K562 (cell line): ENCODE results near the gene TRDMT1. TPM values are rescaled to one million over a fixed set of nuclear protein-coding genes. Genes with fewer than 3 reads are reported as not detected.

Source experiments
- BACH1 ChIP-seq: fragments of 200-800 bp; sonication (Bioruptor generic); IDR thresholded peaks from 2 replicates; pipeline ENCODE4 v1.6.1; 2016; ENCODE audit warnings: missing genetic modification characterization, missing compliant biosample characterization
- DMBX1 ChIP-seq: fragments of 250-450 bp; sonication (Bioruptor Pico); IDR thresholded peaks from 2 replicates; pipeline ENCODE4 v1.8.0; 2022; ENCODE audit warnings: inconsistent platforms, mild to moderate bottlenecking, moderate library complexity, borderline replicate concordance
- EP400 ChIP-seq: fragments of 450-650 bp; IDR thresholded peaks from 2 replicates; pipeline ENCODE4 v1.6.1; 2017; ENCODE audit warnings: antibody characterized with exemption, mild to moderate bottlenecking, moderate library complexity
- HMGN3 ChIP-seq: IDR thresholded peaks from 2 replicates; pipeline ENCODE4 v1.6.1; 2011; ENCODE audit warnings: borderline replicate concordance, low read depth, mild to moderate bottlenecking, mixed read lengths, low read length; ENCODE audit not compliant: insufficient read length; ENCODE audit errors: extremely low read depth
- MITF ChIP-seq: IDR thresholded peaks from 2 replicates; pipeline ENCODE4 v1.6.1; 2014; ENCODE audit warnings: antibody characterized with exemption
- NFIX ChIP-seq: fragments of 250-450 bp; sonication (Bioruptor Pico); IDR thresholded peaks from 2 replicates; pipeline ENCODE4 v1.4.0; 2020; ENCODE audit warnings: low read depth, mild to moderate bottlenecking, moderate library complexity
- NFRKB ChIP-seq: fragments of 450-650 bp; IDR thresholded peaks from 2 replicates; pipeline ENCODE4 v1.6.1; 2016; ENCODE audit warnings: low read depth
- POU5F1 ChIP-seq: fragments of 150-350 bp; IDR thresholded peaks from 2 replicates; pipeline ENCODE4 v1.6.1; 2014; ENCODE audit warnings: borderline replicate concordance, low read length, low read depth, mild to moderate bottlenecking; ENCODE audit not compliant: partially characterized antibody
- RUNX1 ChIP-seq: sonication (generic); IDR thresholded peaks from 2 replicates; pipeline ENCODE4 v1.6.1; 2016; ENCODE audit warnings: antibody characterized with exemption, low read depth
- SMARCB1 ChIP-seq: IDR thresholded peaks from 2 replicates; pipeline ENCODE4 v1.6.1; 2011; ENCODE audit warnings: improper control_type of control experiment, low read depth; ENCODE audit not compliant: insufficient read length
- TAF1 ChIP-seq: IDR thresholded peaks from 2 replicates; pipeline ENCODE4 v1.6.1; 2011; ENCODE audit warnings: mild to moderate bottlenecking, low read length, moderate library complexity; ENCODE audit not compliant: insufficient read depth, control insufficient read depth, severe bottlenecking; ENCODE audit errors: extremely low read depth
- TAL1 ChIP-seq: fragments of 450-650 bp; IDR thresholded peaks from 2 replicates; pipeline ENCODE4 v1.6.1; 2016; ENCODE audit warnings: mild to moderate bottlenecking
- ZFP1 ChIP-seq: fragments of 450-650 bp; formaldehyde crosslinking; IDR thresholded peaks from 2 replicates; pipeline ENCODE4 v1.4.0; 2020; ENCODE audit warnings: mild to moderate bottlenecking, mixed read lengths
- ZNF444 ChIP-seq: fragments of 250-450 bp; sonication (Bioruptor Pico); IDR thresholded peaks from 2 replicates; pipeline ENCODE4 v1.4.0; 2020; ENCODE audit warnings: mild to moderate bottlenecking, moderate library complexity
- polyA plus RNA-seq, 8 experiments: library from polyadenylated mRNA; depleted of rRNA in 4 of 8; stranded (reverse) in 5 of 8; unstranded in 3 of 8; fragments of >200 nt; fragmentation: Nextera tagmentation in 2 of 8; fragmentation: Illumina TruSeq in 1 of 8; extraction: Ambion mirVana in 2 of 8; extraction: Trizol in 1 of 8; gene quantifications; 2 replicates each; pipeline versions ENCODE4 v1.2.1 to v1.2.3, GENCODE V29; 2011 to 2014; ENCODE audit warnings: inconsistent platforms in 1 of 8, missing spikeins in 1 of 8
- total RNA-seq, 7 experiments: library from RNA; depleted of rRNA in 6 of 7; stranded (reverse); fragments of >200 nt in 6 of 7; fragmentation: Illumina TruSeq in 2 of 7; extraction: Trizol in 2 of 7; gene quantifications; 2 replicates each; pipeline versions ENCODE4 v1.2.1 to v1.2.3, GENCODE V29; 2011 to 2021; ENCODE audit warnings: low replicate concordance in 1 of 7
- TF ChIP-seq, protein P1 (sequence below): fragments of 450-650 bp; IDR thresholded peaks from 2 replicates; pipeline ENCODE4 v1.6.1; 2016; ENCODE audit warnings: mild to moderate bottlenecking, moderate library complexity

The TRDMT1 gene
- total and polyA plus RNA-seq, 9 of the 15 experiments (the other 6 are each of a cell fraction or from before 2014, with no cell fraction given), result 5.4 to 12.6 (median 9.3) TPM

GRCh38 chr10:17214971-17215781 is 13.7 kb upstream of the TRDMT1 start (continued):
- TF ChIP-seq HMGN3, result no peak
- TF ChIP-seq TAL1, result no peak
- TF ChIP-seq ZNF444, result no peak
- TF ChIP-seq, protein P1, sequence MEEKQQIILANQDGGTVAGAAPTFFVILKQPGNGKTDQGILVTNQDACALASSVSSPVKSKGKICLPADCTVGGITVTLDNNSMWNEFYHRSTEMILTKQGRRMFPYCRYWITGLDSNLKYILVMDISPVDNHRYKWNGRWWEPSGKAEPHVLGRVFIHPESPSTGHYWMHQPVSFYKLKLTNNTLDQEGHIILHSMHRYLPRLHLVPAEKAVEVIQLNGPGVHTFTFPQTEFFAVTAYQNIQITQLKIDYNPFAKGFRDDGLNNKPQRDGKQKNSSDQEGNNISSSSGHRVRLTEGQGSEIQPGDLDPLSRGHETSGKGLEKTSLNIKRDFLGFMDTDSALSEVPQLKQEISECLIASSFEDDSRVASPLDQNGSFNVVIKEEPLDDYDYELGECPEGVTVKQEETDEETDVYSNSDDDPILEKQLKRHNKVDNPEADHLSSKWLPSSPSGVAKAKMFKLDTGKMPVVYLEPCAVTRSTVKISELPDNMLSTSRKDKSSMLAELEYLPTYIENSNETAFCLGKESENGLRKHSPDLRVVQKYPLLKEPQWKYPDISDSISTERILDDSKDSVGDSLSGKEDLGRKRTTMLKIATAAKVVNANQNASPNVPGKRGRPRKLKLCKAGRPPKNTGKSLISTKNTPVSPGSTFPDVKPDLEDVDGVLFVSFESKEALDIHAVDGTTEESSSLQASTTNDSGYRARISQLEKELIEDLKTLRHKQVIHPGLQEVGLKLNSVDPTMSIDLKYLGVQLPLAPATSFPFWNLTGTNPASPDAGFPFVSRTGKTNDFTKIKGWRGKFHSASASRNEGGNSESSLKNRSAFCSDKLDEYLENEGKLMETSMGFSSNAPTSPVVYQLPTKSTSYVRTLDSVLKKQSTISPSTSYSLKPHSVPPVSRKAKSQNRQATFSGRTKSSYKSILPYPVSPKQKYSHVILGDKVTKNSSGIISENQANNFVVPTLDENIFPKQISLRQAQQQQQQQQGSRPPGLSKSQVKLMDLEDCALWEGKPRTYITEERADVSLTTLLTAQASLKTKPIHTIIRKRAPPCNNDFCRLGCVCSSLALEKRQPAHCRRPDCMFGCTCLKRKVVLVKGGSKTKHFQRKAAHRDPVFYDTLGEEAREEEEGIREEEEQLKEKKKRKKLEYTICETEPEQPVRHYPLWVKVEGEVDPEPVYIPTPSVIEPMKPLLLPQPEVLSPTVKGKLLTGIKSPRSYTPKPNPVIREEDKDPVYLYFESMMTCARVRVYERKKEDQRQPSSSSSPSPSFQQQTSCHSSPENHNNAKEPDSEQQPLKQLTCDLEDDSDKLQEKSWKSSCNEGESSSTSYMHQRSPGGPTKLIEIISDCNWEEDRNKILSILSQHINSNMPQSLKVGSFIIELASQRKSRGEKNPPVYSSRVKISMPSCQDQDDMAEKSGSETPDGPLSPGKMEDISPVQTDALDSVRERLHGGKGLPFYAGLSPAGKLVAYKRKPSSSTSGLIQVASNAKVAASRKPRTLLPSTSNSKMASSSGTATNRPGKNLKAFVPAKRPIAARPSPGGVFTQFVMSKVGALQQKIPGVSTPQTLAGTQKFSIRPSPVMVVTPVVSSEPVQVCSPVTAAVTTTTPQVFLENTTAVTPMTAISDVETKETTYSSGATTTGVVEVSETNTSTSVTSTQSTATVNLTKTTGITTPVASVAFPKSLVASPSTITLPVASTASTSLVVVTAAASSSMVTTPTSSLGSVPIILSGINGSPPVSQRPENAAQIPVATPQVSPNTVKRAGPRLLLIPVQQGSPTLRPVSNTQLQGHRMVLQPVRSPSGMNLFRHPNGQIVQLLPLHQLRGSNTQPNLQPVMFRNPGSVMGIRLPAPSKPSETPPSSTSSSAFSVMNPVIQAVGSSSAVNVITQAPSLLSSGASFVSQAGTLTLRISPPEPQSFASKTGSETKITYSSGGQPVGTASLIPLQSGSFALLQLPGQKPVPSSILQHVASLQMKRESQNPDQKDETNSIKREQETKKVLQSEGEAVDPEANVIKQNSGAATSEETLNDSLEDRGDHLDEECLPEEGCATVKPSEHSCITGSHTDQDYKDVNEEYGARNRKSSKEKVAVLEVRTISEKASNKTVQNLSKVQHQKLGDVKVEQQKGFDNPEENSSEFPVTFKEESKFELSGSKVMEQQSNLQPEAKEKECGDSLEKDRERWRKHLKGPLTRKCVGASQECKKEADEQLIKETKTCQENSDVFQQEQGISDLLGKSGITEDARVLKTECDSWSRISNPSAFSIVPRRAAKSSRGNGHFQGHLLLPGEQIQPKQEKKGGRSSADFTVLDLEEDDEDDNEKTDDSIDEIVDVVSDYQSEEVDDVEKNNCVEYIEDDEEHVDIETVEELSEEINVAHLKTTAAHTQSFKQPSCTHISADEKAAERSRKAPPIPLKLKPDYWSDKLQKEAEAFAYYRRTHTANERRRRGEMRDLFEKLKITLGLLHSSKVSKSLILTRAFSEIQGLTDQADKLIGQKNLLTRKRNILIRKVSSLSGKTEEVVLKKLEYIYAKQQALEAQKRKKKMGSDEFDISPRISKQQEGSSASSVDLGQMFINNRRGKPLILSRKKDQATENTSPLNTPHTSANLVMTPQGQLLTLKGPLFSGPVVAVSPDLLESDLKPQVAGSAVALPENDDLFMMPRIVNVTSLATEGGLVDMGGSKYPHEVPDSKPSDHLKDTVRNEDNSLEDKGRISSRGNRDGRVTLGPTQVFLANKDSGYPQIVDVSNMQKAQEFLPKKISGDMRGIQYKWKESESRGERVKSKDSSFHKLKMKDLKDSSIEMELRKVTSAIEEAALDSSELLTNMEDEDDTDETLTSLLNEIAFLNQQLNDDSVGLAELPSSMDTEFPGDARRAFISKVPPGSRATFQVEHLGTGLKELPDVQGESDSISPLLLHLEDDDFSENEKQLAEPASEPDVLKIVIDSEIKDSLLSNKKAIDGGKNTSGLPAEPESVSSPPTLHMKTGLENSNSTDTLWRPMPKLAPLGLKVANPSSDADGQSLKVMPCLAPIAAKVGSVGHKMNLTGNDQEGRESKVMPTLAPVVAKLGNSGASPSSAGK, result peak; percentile 73
- TF ChIP-seq SMARCB1, result no peak
- no peak for TF ChIP-seq POU5F1
- TF ChIP-seq EP400, result 0 out of 2 replicates have a peak, but pooled peaks have one; percentile 14
- no peak for TF ChIP-seq ZFP1 (CRISPR knock-in tag)
- TF ChIP-seq TAF1, result no peak
- TF ChIP-seq NFRKB, result 0 out of 2 replicates have a peak, but pooled peaks have one; percentile 15
- TF ChIP-seq BACH1 (tag), result no peak
- TF ChIP-seq RUNX1, result no peak
- no peak for TF ChIP-seq NFIX
- no peak for TF ChIP-seq MITF
- TF ChIP-seq DMBX1 (CRISPR knock-in tag), result peak; percentile 17; the same call in 1 of the 2 replicates
